OCI-M2 (cell line): ENCODE data around the gene BTRC.
A peak's percentile ranks its signal among the peaks of the same experiment; 100 is the strongest.
"Not testable (repeated sequence)": the region's sequence is repeated elsewhere in the genome, so short reads cannot be mapped to it uniquely, and the experiment has no call there.

Source experiments
- DNase-seq: peaks from one replicate; lab custom pipeline; 2025; ENCODE audit not compliant: unreplicated experiment; lab: John Stamatoyannopoulos, UW

The BTRC gene

DNA sequence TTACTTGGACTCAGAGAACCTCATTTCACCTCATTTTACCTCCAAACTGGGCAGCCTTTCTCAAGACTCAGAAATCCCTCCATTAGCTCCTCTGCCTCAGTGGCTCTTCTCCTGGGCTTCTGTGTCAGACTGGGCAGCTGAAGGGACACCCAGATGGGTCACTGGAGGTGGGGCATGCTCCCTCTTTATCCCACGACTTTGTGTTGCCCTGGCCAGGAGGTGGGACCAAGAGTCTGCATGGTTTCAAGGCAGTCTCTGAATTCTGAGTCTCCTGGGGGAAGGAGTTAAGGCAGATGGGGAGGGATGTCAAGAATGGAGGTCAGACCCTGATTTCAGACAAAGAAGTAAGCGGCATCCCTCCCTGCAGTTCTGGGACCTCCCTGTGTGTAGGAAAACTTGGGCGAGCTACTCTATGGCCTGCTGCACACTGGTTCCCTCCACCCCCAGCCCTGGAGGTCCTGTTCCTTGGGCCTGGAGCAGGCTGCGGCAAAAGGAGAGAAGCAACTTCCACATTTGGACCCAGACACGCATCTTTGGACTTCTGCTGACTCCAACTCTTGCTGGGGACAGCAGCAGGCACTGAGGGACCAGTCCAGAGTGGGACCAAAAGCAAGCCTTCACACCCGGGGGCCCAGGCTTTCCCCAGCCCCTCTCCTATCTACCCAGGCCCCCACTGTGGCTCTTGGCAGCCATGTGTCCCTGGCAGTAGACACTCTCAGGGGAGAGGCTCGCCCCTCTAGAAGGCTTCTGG is 223.3 kb downstream of the BTRC start:
- DNase-seq, result no peak

DNA sequence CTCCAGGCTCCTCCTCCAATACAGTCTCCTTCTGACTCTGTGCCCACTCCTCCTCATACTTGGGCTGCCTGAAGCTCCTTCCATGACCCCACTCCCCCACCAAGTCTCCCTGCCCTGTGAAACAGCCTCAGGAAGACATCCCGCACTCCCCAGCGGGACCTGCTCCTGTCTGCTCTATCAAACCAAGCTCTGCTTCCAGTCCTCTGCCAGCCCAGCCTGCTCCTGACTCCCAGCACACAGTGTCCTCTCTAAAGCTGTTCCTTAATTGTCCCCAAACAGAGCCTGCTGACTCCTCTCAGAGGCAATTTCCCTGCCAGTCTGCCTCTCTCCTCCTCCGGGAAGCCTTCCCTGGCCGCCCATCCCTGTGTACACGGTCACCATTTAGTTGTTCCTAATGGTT is 224.2 kb downstream of the BTRC start:
- DNase-seq, result no peak

GRCh38 chr10:101578803-101579515 is 225.0 kb downstream of the BTRC start:
- DNase-seq, result no peak

GRCh38 chr10:101579516-101579870 is 225.5 kb downstream of the BTRC start:
- DNase-seq, result no peak

GRCh38 chr10:101580486-101581399 is 226.8 kb downstream of the BTRC start:
- DNase-seq, result no peak

GRCh38 chr10:101585841-101586240 is 231.9 kb downstream of the BTRC start:
- no peak for DNase-seq

GRCh38 chr10:101587725-101588653 is 234.0 kb downstream of the BTRC start, which contains the start of the genes DPCD and POLL:
Gene DPCD (plus strand): TSS chr10:101588321. CDS start chr10:101588337, 16 bp downstream.
Gene POLL (minus strand): TSS chr10:101588257. CDS start chr10:101587360, 897 bp downstream.
- DNase-seq, result peak; percentile 90

DNA sequence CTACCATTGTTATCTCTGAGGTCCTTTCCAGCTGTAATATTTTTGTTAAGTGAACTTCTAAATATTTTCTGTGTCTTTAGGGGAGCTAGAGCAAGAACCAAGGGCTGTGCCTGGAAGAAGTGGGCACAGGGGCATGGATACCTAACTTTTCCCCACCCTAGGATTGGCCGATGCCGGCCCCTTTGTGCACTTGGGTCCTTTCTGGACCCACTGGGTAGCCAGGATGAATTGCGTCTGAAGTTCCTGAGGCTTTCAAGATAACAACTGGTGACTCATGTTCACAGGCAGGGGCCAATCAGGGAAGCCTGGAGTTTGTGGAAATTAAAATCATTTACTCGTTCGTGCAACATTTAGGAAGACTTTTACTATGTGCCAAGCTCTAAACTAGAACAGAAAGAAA is 234.9 kb downstream of the BTRC start:
- peak; percentile 24 for DNase-seq

DNA sequence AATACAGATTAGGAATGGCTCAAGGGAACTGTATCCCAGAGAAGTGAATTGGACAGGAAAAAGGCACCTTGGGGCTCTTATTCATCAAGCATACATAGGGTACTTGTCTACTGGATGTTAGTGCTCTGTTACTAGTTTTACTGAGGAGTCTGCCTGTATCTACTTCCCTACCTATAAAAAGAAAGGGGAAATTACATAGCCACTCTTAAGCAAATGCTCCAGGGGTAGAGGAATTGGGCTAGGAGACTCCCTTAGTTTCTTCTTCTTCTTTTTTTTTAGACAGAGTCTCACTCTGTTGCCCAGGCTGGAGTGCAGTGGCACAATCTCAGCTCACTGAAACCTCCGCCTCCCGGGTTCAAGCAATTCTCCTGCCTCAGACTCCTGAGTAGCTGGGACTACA is 239.4 kb downstream of the BTRC start:
- not testable (repeated sequence) for DNase-seq

DNA sequence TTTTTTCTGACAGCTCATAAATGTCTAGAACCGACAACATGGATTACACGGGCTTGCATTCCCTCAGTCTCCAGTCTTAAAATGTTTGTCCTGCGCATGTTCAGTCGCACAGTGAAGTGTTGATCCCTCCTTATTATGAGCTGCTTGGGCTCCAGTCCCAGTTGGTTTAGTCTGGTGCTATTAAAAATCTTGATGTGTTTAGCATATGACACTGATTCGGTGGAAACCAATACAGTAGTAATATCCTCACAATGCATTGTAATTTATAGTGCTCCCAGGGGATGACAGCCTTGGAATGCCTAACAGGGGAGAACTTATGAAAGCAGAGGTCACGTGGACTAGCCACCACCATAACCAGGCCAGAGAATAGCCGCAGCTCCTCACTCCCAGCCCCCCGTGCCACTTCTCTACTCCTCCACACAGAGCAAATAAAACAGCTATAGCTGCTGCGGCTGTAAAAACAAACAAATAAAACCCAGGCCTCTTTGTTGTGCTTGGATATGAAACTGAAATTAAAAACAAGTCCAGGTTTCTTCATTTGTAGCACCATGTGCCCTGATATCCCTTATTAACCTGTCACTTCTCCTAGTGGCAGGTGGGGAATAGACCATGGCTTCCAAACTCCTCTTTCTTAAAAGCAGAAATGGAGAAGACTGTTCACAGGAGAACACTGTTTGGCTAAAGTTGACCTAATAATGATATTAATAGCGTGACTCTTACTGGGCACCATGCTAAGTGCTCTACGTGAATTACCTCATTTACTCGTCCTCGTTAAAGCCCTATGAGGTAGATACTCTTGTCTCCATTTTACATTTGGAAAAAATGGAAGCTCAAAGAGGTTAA is 241.8 kb downstream of the BTRC start:
- no peak for DNase-seq

- no peak for DNase-seq
These were observed 243.3 kb downstream of the BTRC start for GRCh38 chr10:101597091-101597900.

GRCh38 chr10:101601541-101601940 is 247.6 kb downstream of the BTRC start:
- no peak for DNase-seq

DNA sequence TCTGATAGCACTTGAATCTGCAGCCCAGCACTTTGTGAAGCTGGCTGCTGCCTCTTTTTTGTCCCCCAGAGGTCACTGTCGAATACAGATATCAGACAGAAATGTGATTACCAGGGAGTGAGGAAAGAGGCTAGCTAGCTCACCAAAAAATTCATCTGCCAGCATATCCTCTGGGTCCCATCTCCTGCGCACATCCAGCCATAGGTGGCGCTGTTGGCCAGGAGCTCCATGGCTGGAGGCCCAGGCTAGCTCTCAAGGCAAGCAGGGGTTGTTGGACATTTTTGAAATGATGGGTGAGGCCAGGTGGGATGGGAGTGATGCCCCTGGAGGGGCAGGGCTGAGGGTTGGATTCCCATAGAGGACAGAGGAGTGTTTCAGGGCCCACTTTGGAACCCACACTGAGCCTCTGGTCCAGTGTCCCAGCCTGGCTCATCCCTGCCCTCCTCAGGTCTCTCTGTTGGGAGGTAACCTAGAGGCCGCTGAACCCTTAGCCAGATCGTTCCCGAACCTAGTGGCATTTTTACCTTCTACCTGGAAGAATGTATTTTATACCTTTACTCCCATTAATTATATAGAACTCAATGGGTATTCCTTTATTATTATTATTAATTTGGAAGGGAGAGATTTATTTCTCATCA is 248.9 kb downstream of the BTRC start:
- peak; percentile 46 for DNase-seq
